OCI-LY7 (cell line): Measurements from ENCODE around the gene MYO3A. TPM values are rescaled to one million over a fixed set of nuclear protein-coding genes. Genes with fewer than 3 reads are reported as not detected.

Experiments used
- BruUV-seq: library from RNA; stranded (reverse); fragments of 400-500 nt; replicated peaks from 2 replicates; lab custom pipeline; 2021; lab: Mats Ljungman, UMichigan
- CTCF ChIA-PET: fragments of 300-600 bp; sonication (Branson Sonifier 250); formaldehyde crosslinking; loops from one replicate; lab custom pipeline; 2022; ENCODE audit warnings: antibody characterized with exemption; ENCODE audit not compliant: unreplicated experiment; lab: Charles Lee
- POLR2A ChIA-PET: fragments of 300-600 bp; sonication (Branson Sonifier 250); formaldehyde crosslinking; loops from one replicate; lab custom pipeline; 2022; ENCODE audit warnings: antibody characterized with exemption; lab: Charles Lee
- DNase-seq: peaks from one replicate; pipeline ENCODE4 v3.0.0-alpha.2; 2015; ENCODE audit warnings: low spot score
- H2AFZ ChIP-seq: fragments of 200-600 bp; sonication (generic), shearing (Covaris generic); 2 replicates; pipeline ENCODE4 v1.6.1; 2014; ENCODE audit warnings: mild to moderate bottlenecking, antibody characterized with exemption, low read length, moderate library complexity
- H3K27ac ChIP-seq: fragments of 200-600 bp; sonication (generic); 2 replicates; pipeline ENCODE4 v1.5.1; 2014; ENCODE audit warnings: mixed run types, low read depth, mild to moderate bottlenecking, moderate library complexity, low read length, inconsistent platforms; ENCODE audit not compliant: poor library complexity, severe bottlenecking
- H3K36me3 ChIP-seq: fragments of 200-600 bp; sonication (generic); 2 replicates; pipeline ENCODE4 v1.6.1; 2014; ENCODE audit warnings: mild to moderate bottlenecking, antibody characterized with exemption, low read length, moderate library complexity, mixed read lengths; ENCODE audit not compliant: insufficient read depth
- H3K4me1 ChIP-seq: fragments of 200-600 bp; sonication (generic); 2 replicates; pipeline ENCODE4 v1.5.1; 2014; ENCODE audit warnings: mild to moderate bottlenecking, low read length; ENCODE audit not compliant: insufficient read depth, poor library complexity, severe bottlenecking
- H3K4me2 ChIP-seq: fragments of 200-600 bp; sonication (generic); 2 replicates; pipeline ENCODE4 v1.6.1; 2014; ENCODE audit warnings: mild to moderate bottlenecking, low read length
- H3K4me3 ChIP-seq: fragments of 200-600 bp; sonication (generic); 2 replicates; pipeline ENCODE4 v1.5.1; 2014; ENCODE audit warnings: mild to moderate bottlenecking, low read depth, low read length; ENCODE audit not compliant: poor library complexity, severe bottlenecking
- H3K79me2 ChIP-seq: fragments of 200-600 bp; sonication (generic); 2 replicates; pipeline ENCODE4 v1.6.1; 2016; ENCODE audit warnings: low read depth, mild to moderate bottlenecking, low read length, moderate library complexity, mixed read lengths; ENCODE audit not compliant: insufficient read depth
- H3K9me2 ChIP-seq: fragments of 200-600 bp; sonication (generic); 2 replicates; pipeline ENCODE4 v1.6.1; 2016; ENCODE audit warnings: mild to moderate bottlenecking, low read length, mixed read lengths; ENCODE audit not compliant: insufficient read depth
- H3K9me3 ChIP-seq: fragments of 200-600 bp; sonication (generic); 2 replicates; pipeline ENCODE4 v1.6.1; 2014; ENCODE audit warnings: mild to moderate bottlenecking, mixed run types, low read length, mixed read lengths
- H4K20me1 ChIP-seq: fragments of 200-600 bp; sonication (generic); 2 replicates; pipeline ENCODE4 v1.6.1; 2014; ENCODE audit warnings: mild to moderate bottlenecking, antibody characterized with exemption, low read length, moderate library complexity, mixed read lengths; ENCODE audit not compliant: insufficient read depth
- EZH2phosphoT487 ChIP-seq: fragments of 200-600 bp; sonication (generic); IDR thresholded peaks from 2 replicates; pipeline ENCODE4 v1.6.1; 2018; ENCODE audit warnings: low read depth, borderline replicate concordance, mild to moderate bottlenecking, mixed run types, antibody characterized with exemption, low read length, moderate library complexity, mixed read lengths
- intact Hi-C: fragments of 100-400 bp; cut with micrococcal nuclease; formaldehyde crosslinking; loops from one replicate; pipeline ENCODE4 v1.10.0; 2022; ENCODE audit not compliant: unreplicated experiment
- total RNA-seq, 2 experiments: library from RNA; depleted of rRNA in 1 of 2; stranded (reverse); fragments of >200 nt in 1 of 2; shearing (Covaris generic) in 1 of 2; gene quantifications; 2 replicates each; pipeline ENCODE4 v1.2.3, GENCODE V29; 2014 to 2022
- TF ChIP-seq, protein P1 (sequence below): fragments of 200-600 bp; sonication (generic); conservative IDR thresholded peaks from 2 replicates; pipeline ENCODE4 v1.5.1; 2014; ENCODE audit warnings: mild to moderate bottlenecking, antibody characterized with exemption, low read length, moderate library complexity, mixed read lengths

Gene MYO3A
- total RNA-seq, 2 experiments from 2014 or later, result not detected

DNA sequence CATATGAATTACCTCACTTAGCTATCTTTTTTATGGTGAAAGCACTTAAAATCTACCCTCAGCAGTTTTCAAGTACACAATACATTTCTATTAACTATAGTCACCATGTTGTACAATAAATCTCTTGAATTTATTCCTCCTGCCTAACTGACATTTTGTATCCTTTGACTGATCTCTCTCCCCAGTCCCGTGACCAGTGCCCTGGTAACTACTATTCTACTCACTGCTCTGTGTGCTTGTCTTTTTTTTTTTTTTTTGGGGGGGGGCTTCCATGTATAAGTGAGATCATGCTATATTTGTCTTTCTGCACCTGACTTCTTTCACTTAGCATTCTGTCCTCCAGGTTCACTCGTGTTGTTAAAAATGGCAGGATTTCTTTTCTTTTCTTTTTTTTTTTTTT lies 271.2 kb downstream of the MYO3A start:
- intact Hi-C loops, result no loop called here
- no peaks in the 10 kb centered on the region for H3K36me3 ChIP-seq
- TF ChIP-seq, protein P1, sequence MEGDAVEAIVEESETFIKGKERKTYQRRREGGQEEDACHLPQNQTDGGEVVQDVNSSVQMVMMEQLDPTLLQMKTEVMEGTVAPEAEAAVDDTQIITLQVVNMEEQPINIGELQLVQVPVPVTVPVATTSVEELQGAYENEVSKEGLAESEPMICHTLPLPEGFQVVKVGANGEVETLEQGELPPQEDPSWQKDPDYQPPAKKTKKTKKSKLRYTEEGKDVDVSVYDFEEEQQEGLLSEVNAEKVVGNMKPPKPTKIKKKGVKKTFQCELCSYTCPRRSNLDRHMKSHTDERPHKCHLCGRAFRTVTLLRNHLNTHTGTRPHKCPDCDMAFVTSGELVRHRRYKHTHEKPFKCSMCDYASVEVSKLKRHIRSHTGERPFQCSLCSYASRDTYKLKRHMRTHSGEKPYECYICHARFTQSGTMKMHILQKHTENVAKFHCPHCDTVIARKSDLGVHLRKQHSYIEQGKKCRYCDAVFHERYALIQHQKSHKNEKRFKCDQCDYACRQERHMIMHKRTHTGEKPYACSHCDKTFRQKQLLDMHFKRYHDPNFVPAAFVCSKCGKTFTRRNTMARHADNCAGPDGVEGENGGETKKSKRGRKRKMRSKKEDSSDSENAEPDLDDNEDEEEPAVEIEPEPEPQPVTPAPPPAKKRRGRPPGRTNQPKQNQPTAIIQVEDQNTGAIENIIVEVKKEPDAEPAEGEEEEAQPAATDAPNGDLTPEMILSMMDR, result no peak
- no peak for TF ChIP-seq EZH2phosphoT487
- no peak for DNase-seq
- H3K4me3 ChIP-seq, result no peak overlapping the region
- H3K4me2 ChIP-seq, result no peak overlapping the region
- H4K20me1 ChIP-seq, result no peaks in the 10 kb centered on the region
- ChIA-PET POLR2A (interaction anchor here (0.5 kb wide), 1 partner anchor 19 kb away, joined by 3 read pairs; no protein-coding TSS in a partner anchor), CTCF (no interaction called here)
- H2AFZ ChIP-seq, result no peak overlapping the region
- H3K9me2 ChIP-seq, result no peaks in the 10 kb centered on the region
- no peak overlapping the region for H3K27ac ChIP-seq
- no peaks in the 10 kb centered on the region for H3K79me2 ChIP-seq
- BruUV-seq, result no TSS peak
- no peaks in the 10 kb centered on the region for H3K9me3 ChIP-seq
- no peaks in the 10 kb centered on the region for H3K4me1 ChIP-seq

DNA sequence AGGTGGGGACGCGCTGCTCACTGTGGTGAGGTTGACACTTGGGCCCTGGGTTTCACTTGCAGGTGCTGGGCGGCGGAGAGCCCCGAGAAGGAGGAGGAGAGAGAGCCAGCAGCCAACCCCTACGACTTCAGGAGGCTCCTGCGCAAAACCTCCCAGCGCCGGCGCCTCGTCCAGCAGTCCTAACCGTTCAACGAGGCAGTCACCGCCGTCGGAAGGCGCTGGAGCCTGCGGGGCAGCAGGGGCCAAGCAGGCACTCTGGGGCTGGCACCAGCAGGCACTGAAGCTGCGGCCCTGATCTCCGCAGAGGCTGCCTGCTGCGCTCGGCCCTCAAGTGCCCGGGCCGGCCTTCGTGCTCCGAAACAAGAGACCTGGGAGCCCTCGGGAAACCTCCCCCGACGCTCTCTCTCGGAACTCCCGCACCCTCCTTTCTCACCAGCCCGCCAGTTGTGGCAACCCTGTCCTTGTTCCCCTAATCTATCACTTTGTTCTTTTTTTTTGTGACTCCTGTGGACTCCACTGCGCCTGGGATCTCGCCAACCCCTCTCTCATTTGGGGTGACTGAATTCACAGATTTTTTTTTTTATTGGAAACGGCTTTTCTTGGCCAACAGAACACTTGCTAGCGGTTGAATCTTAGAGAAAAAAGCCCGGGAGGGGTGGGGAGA lies 277.9 kb downstream of the MYO3A start:
- H3K9me2 ChIP-seq, result no peaks in the 10 kb centered on the region
- no peaks in the 10 kb centered on the region for H4K20me1 ChIP-seq
- H3K4me2 ChIP-seq, result no peak overlapping the region
- no peaks in the 10 kb centered on the region for H3K4me1 ChIP-seq
- POLR2A ChIA-PET, result no interaction called here
- intact Hi-C loops, result no loop called here
- no peaks in the 10 kb centered on the region for H3K9me3 ChIP-seq
- no peak overlapping the region for H2AFZ ChIP-seq
- CTCF ChIA-PET, result no interaction called here
- H3K4me3 ChIP-seq, result no peak overlapping the region
- no peaks in the 10 kb centered on the region for H3K79me2 ChIP-seq
- no peak for DNase-seq
- TF ChIP-seq EZH2phosphoT487, result no peak
- H3K27ac ChIP-seq, result no peak overlapping the region
- no TSS peak for BruUV-seq
- H3K36me3 ChIP-seq, result no peaks in the 10 kb centered on the region

DNA sequence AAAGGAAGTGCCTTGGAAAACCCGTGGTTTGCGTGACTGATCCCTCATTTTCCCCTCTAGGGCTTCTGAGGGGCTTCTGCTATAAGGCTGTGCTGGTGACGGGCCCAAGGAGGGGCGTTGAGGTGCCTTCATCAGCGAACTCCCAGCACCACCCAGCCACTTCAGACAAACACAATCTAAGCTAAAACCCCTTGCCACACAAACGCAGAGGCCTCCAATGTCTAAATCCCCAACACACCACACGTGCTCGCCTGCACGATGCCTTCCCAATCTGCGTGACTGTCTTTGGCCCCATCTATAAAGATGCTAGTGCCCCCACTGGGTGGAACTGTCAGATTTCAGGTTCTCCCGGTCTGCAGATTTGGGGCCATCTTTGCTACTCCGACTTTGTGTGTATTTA lies 278.5 kb downstream of the MYO3A start:
- no TSS peak for BruUV-seq
- no peak for DNase-seq
- no peak overlapping the region for H3K27ac ChIP-seq
- no peaks in the 10 kb centered on the region for H3K9me2 ChIP-seq
- H4K20me1 ChIP-seq, result no peaks in the 10 kb centered on the region
- no peaks in the 10 kb centered on the region for H3K79me2 ChIP-seq
- no peak overlapping the region for H3K4me2 ChIP-seq
- H2AFZ ChIP-seq, result no peak overlapping the region
- ChIA-PET POLR2A (interaction anchor here (0.5 kb wide), 1 partner anchor 324 kb away, joined by 3 read pairs; no protein-coding TSS in a partner anchor), CTCF (no interaction called here)
- no peak overlapping the region for H3K4me3 ChIP-seq
- H3K4me1 ChIP-seq, result no peaks in the 10 kb centered on the region
- H3K9me3 ChIP-seq, result no peaks in the 10 kb centered on the region
- no peak for TF ChIP-seq EZH2phosphoT487
- TF ChIP-seq, protein P1, result no peak
- H3K36me3 ChIP-seq, result no peaks in the 10 kb centered on the region
- intact Hi-C loops, result no loop called here
